GM10248 (cell line): ENCODE results near the gene CDKAL1.

Experiments
- CTCF ChIA-PET: fragments of 300-600 bp; sonication (Branson Sonifier 250); formaldehyde crosslinking; extraction: SDS; loops from one replicate; lab custom pipeline; 2021; ENCODE audit warnings: antibody characterized with exemption; lab: Yijun Ruan, JAX
- POLR2A ChIA-PET: fragments of 350-650 bp; sonication (Branson Sonifier 250); formaldehyde crosslinking; extraction: SDS; loops from one replicate; lab custom pipeline; 2020; ENCODE audit warnings: antibody characterized with exemption; lab: Yijun Ruan, JAX
- DNase-seq: peaks from one replicate; pipeline ENCODE4 v3.0.0; 2012; ENCODE audit errors: extremely low spot score
- TF ChIP-seq, protein P1 (sequence below): IDR thresholded peaks from 2 replicates; pipeline ENCODE4 v1.5.1; 2012; ENCODE audit warnings: mild to moderate bottlenecking, low read depth; ENCODE audit errors: extremely low read depth, missing control alignments, control extremely low read depth

CDKAL1 gene

DNA sequence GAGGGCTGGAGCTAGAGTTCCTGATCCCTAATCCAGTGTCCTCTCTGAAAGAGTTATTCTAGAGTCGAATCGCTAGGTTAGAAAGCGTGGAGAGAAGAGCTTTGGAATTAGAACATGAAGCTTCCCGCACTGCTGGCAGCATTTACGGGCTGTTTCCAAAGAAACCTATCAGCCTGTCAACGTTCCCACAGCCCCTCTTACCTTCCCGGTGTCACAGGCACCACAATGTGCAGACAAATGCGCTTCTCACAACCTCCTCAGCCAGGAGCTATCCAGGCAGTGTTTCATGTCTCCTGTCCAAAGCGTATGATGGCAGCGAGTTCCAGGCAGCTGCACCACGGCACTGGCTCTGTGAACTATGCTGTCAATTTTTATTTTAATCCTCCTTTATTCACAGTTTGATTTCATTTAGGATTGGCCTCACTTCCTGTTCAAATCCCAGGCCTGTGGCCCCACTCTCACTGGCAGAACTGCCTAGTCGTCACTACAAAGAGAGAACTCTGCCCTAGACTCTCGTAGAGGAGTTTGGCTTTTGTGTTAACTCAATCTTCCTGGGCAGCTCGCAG is 736.5 kb downstream of the CDKAL1 start:
- ChIA-PET CTCF (interaction anchor here (0.8 kb wide), 1 partner anchor 12 kb away, joined by 3 read pairs; no protein-coding TSS in a partner anchor), POLR2A (no interaction called here)
- TF ChIP-seq, protein P1, sequence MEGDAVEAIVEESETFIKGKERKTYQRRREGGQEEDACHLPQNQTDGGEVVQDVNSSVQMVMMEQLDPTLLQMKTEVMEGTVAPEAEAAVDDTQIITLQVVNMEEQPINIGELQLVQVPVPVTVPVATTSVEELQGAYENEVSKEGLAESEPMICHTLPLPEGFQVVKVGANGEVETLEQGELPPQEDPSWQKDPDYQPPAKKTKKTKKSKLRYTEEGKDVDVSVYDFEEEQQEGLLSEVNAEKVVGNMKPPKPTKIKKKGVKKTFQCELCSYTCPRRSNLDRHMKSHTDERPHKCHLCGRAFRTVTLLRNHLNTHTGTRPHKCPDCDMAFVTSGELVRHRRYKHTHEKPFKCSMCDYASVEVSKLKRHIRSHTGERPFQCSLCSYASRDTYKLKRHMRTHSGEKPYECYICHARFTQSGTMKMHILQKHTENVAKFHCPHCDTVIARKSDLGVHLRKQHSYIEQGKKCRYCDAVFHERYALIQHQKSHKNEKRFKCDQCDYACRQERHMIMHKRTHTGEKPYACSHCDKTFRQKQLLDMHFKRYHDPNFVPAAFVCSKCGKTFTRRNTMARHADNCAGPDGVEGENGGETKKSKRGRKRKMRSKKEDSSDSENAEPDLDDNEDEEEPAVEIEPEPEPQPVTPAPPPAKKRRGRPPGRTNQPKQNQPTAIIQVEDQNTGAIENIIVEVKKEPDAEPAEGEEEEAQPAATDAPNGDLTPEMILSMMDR = no peak
- DNase-seq = no peak

- TF ChIP-seq, protein P1 = no peak
- ChIA-PET POLR2A (no interaction called here), CTCF (no interaction called here)
- no peak for DNase-seq
These were observed 737.3 kb downstream of the CDKAL1 start for GRCh38 chr6:21271428-21272155.

DNA sequence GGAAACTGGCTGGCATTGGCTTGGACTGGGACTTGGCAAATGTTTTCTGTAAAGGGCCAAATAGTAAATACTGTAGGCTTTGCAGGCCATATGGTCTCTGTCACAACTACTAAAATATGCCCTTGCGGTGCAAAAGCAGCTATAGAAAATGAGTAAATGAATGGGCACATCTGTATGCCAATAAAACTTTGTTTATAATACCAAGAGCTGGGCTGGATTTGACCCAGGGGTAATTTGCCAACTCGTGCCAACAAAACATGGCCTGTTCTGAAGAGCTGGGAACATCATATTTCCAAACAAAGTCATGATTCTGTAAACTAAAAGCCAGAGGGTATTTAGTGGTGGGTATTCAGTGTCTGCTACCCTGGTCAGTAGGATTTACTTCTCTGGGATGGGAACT is 739.2 kb downstream of the CDKAL1 start:
- TF ChIP-seq, protein P1 = no peak
- ChIA-PET POLR2A (no interaction called here), CTCF (interaction anchor here (1.3 to 1.8 kb wide), 3 partner anchors 9 to 11 kb away, joined by 4 to 5 read pairs (median 5); no protein-coding TSS in a partner anchor)
- no peak for DNase-seq

DNA sequence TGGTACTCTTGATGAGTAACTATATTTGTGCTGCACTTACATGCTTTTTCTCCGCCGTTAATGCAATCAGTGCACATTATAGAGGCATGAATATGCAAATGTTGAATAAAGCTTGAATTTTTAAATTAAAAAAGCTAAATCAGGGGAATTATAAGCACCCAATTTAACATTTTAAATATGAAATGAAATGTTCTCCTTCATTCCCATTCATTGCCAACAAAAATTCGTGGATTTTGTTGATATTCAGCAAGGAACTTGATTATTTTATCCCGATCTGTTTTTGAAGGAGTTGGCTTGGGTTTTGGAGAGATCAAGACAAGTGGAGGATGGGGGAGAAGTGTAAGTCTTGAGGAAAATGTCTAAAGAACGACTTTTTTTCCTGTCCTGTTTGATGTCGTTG is 740.6 kb downstream of the CDKAL1 start:
- ChIA-PET CTCF (interaction anchor here (0.9 to 1.8 kb wide), 3 partner anchors 12 to 19 kb away, joined by 3 to 5 read pairs (median 3); no protein-coding TSS in a partner anchor), POLR2A (no interaction called here)
- DNase-seq = no peak
- TF ChIP-seq, protein P1 = no peak

DNA sequence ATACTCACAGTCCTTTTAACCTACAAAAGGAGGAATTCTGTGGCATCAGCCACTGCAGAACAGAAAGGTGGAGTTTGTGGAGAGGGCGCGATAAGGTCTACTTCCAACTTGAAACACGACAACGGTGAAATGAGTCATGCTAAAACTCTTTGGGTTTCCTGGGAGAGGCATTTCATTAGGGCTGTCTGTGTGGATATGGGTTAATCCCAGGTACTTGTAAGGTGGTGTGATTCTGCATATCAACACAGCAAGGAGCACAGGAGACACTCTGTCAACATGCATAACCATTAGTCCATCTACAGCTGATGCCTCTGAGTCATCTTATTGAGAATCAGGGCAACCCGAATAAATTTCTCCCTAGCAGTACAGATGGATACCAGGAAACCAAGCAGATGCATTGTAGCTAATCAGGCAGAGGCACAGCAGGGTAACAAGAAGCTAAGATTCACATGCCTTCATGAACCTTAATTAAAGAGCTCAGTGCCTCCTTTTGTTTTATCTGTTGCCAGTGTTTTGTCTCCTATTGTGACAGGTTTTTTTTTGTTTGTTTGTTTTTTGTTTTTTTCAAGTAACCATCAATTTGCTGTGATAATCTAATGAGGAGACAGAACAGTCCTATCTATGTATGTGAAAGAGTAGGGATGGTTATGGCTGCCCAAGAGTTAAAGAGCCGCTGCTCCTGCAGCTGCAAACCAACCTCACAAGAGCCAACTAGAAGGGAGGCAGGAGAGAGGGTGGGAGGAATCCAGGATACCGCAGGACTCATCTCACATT is 743.5 kb downstream of the CDKAL1 start:
- CTCF ChIA-PET = interaction anchor here (0.8 to 1.0 kb wide), 2 partner anchors 32 to 39 kb away, joined by 3 read pairs; no protein-coding TSS in a partner anchor
- POLR2A ChIA-PET = no interaction called here
- no peak for DNase-seq
- TF ChIP-seq, protein P1 = no peak

DNA sequence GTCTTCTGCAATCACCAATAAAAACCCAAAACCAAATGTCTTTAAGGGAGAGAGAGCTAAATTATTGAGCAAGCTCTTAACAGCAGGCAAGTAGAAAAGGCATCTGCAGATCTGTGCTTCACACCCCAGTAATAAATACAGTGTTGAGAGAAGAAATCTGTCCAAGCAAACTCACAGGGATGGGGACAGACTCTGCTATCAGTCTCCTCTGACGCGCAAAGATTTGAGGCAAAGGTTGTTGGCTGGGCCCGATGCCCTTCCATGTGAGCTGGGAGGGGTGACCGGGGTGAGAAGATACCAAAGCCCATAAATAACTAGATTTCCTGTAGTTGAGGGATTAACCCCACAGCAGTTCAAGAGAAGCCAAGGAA is 744.1 kb downstream of the CDKAL1 start:
- DNase-seq = no peak
- TF ChIP-seq, protein P1 = no peak
- CTCF ChIA-PET = interaction anchor here (0.8 to 1.0 kb wide), 2 partner anchors 32 to 38 kb away, joined by 3 read pairs; no protein-coding TSS in a partner anchor
- POLR2A ChIA-PET = no interaction called here
